SK-N-SH (cell line): ENCODE data around the gene CAMSAP1. TPM values are rescaled to one million over a fixed set of nuclear protein-coding genes. Genes with fewer than 3 reads are reported as not detected.

ENCODE experiments used
- CTCF ChIA-PET: fragments of 300-600, 350-600 bp; formaldehyde crosslinking; extraction: SDS; loops from one replicate; lab custom pipeline; 2021; lab: Yijun Ruan, JAX
- POLR2A ChIA-PET: fragments of 350-600 bp; sonication (Branson Sonifier 250); formaldehyde crosslinking; extraction: SDS; loops from one replicate; lab custom pipeline; 2020; ENCODE audit warnings: antibody characterized with exemption, inconsistent platforms; lab: Yijun Ruan, JAX
- DNase-seq: peaks from one replicate; pipeline ENCODE4 v3.0.0; 2012
- H2AFZ ChIP-seq: fragments of 200-600 bp; sonication (generic); 2 replicates; pipeline ENCODE4 v1.8.1; 2016; ENCODE audit warnings: antibody characterized with exemption, mild to moderate bottlenecking, low read depth
- H3F3A ChIP-seq: fragments of 200-600 bp; sonication (generic); replicated peaks from 2 replicates; pipeline ENCODE3; 2016; ENCODE audit warnings: antibody characterized with exemption, mild to moderate bottlenecking; ENCODE audit not compliant: insufficient read depth
- H3K27ac ChIP-seq, 2 experiments: fragments of 200-500 bp in 1 of 2; fragments of 200-600 bp in 1 of 2; sonication (Bioruptor generic) in 1 of 2; sonication (generic), shearing (Covaris generic) in 1 of 2; 2 replicates each; pipeline versions ENCODE4 v1.5.1 to v1.6.1; 2014 to 2016; ENCODE audit warnings: low read depth in 2 of 2, inconsistent platforms in 1 of 2, low read length in 1 of 2, mild to moderate bottlenecking in 1 of 2, mixed read lengths in 1 of 2
- H3K27me3 ChIP-seq: fragments of 200-600 bp; sonication (generic), shearing (Covaris generic); 2 replicates; pipeline ENCODE4 v1.6.1; 2016; ENCODE audit warnings: mixed run types; ENCODE audit not compliant: insufficient read depth
- H3K36me3 ChIP-seq, 2 experiments: fragments of 200-500 bp in 1 of 2; fragments of 200-600 bp in 1 of 2; sonication (Bioruptor generic) in 1 of 2; sonication (generic) in 1 of 2; replicated peaks in 1 of 2; 2 replicates each; pipeline versions ENCODE3 to v1.5.1; 2014 to 2016; ENCODE audit warnings: low read length in 1 of 2, mild to moderate bottlenecking in 1 of 2; ENCODE audit not compliant: insufficient read depth in 2 of 2, control insufficient read depth in 1 of 2
- H3K4me1 ChIP-seq, 2 experiments: fragments of 200-500 bp in 1 of 2; fragments of 200-600 bp in 1 of 2; sonication (Bioruptor generic) in 1 of 2; sonication (generic), shearing (Covaris generic) in 1 of 2; 2 replicates each; pipeline versions ENCODE4 v1.5.1 to v1.6.1; 2014 to 2016; ENCODE audit warnings: low read depth in 1 of 2, low read length in 1 of 2, mixed run types in 1 of 2; ENCODE audit not compliant: insufficient read depth in 2 of 2, control insufficient read depth in 1 of 2
- H3K4me2 ChIP-seq: fragments of 200-600 bp; sonication (generic), shearing (Covaris generic); 2 replicates; pipeline ENCODE4 v1.6.1; 2017; ENCODE audit warnings: mixed run types
- H3K4me3 ChIP-seq, 2 experiments: fragments of 200-500 bp in 1 of 2; fragments of 200-600 bp in 1 of 2; sonication (Bioruptor generic) in 1 of 2; sonication (generic), shearing (Covaris generic) in 1 of 2; 2 replicates each; pipeline versions ENCODE4 v1.5.1 to v1.8.1; 2014 to 2016; ENCODE audit warnings: low read depth in 2 of 2, inconsistent platforms in 1 of 2, low read length in 1 of 2, mild to moderate bottlenecking in 1 of 2, mixed read lengths in 1 of 2, moderate library complexity in 1 of 2
- H3K79me2 ChIP-seq: fragments of 200-600 bp; sonication (generic); 2 replicates; pipeline ENCODE4 v1.8.1; 2017; ENCODE audit warnings: mild to moderate bottlenecking; ENCODE audit not compliant: insufficient read depth
- H3K9ac ChIP-seq: fragments of 200-600 bp; sonication (generic); 2 replicates; pipeline ENCODE4 v1.6.1; 2017; ENCODE audit warnings: mixed run types
- H3K9me2 ChIP-seq: fragments of 200-600 bp; sonication (generic); 2 replicates; pipeline ENCODE4 v1.6.1; 2017; ENCODE audit warnings: mixed run types
- H3K9me3 ChIP-seq: fragments of 200-600 bp; sonication (generic); 2 replicates; pipeline ENCODE4 v1.6.1; 2017; ENCODE audit warnings: mixed run types, mild to moderate bottlenecking, moderate library complexity
- H4K20me1 ChIP-seq: fragments of 200-600 bp; sonication (generic); 2 replicates; pipeline ENCODE4 v1.6.1; 2017; ENCODE audit warnings: mild to moderate bottlenecking, mixed run types; ENCODE audit not compliant: insufficient read depth
- FOSL2 ChIP-seq: IDR thresholded peaks from 2 replicates; pipeline ENCODE4 v1.4.0; 2012; ENCODE audit warnings: low read depth, mild to moderate bottlenecking, moderate library complexity, borderline replicate concordance
- FOXM1 ChIP-seq: IDR thresholded peaks from 2 replicates; pipeline ENCODE4 v1.4.0; 2012; ENCODE audit warnings: low read depth, mild to moderate bottlenecking
- GABPA ChIP-seq: IDR thresholded peaks from 2 replicates; pipeline ENCODE4 v1.4.0; 2012; ENCODE audit warnings: low read depth, mild to moderate bottlenecking
- GATA2 ChIP-seq: sonication (generic); formaldehyde crosslinking; IDR thresholded peaks from 2 replicates; pipeline ENCODE4 v1.5.0; 2020; ENCODE audit warnings: mild to moderate bottlenecking, missing genetic modification reagents
- JUND ChIP-seq: IDR thresholded peaks from 2 replicates; pipeline ENCODE4 v1.4.0; 2012
- MXI1 ChIP-seq: IDR thresholded peaks from 2 replicates; pipeline ENCODE4 v1.6.1; 2012; ENCODE audit warnings: mild to moderate bottlenecking, low read depth, low read length, improper control_type of control experiment
- NFIC ChIP-seq: IDR thresholded peaks from 2 replicates; pipeline ENCODE4 v1.4.0; 2012; ENCODE audit warnings: borderline replicate concordance
- RCOR1 ChIP-seq: fragments of 150-350 bp; IDR thresholded peaks from 2 replicates; pipeline ENCODE4 v1.6.1; 2017; ENCODE audit warnings: antibody characterized with exemption, low read length
- RFX5 ChIP-seq: IDR thresholded peaks from 2 replicates; pipeline ENCODE4 v1.6.1; 2012; ENCODE audit warnings: mild to moderate bottlenecking, improper control_type of control experiment, low read length
- SIN3A ChIP-seq: IDR thresholded peaks from 2 replicates; pipeline ENCODE4 v1.6.1; 2012; ENCODE audit warnings: low read depth, mild to moderate bottlenecking, low read length, moderate library complexity, borderline replicate concordance
- TAF1 ChIP-seq: IDR thresholded peaks from 2 replicates; pipeline ENCODE4 v1.6.1; 2012; ENCODE audit warnings: low read depth, mild to moderate bottlenecking, low read length, moderate library complexity, borderline replicate concordance
- WGBS: methylation state at CpG from one replicate; pipeline ENCODE4 v1.1.6; 2017; ENCODE audit warnings: low lambda C conversion rate; 5-methylcytosine and 5-hydroxymethylcytosine counted together
- polyA plus RNA-seq, 3 experiments: library from polyadenylated mRNA; depleted of rRNA; stranded (reverse); fragments of >200 nt; gene quantifications; 2 replicates each; pipeline ENCODE4 v1.2.3, GENCODE V29; 2012
- TF ChIP-seq, protein P1 (sequence below): IDR thresholded peaks from 2 replicates; pipeline ENCODE4; 2012
- TF ChIP-seq, protein P2 (sequence below): fragments of 150-350 bp; IDR thresholded peaks from 2 replicates; pipeline ENCODE4 v1.6.1; 2017; ENCODE audit warnings: antibody characterized with exemption, low read length, low read depth, borderline replicate concordance
- TF ChIP-seq, protein P3 (sequence below): IDR thresholded peaks from 2 replicates; pipeline ENCODE4 v1.6.1; 2012; ENCODE audit warnings: mild to moderate bottlenecking, low read depth, low read length, moderate library complexity
- TF ChIP-seq, protein P4 (sequence below): fragments of 150-350 bp; IDR thresholded peaks from 2 replicates; pipeline ENCODE4 v1.6.1; 2016; ENCODE audit warnings: mild to moderate bottlenecking, low read depth, low read length
- TF ChIP-seq, protein P5 (sequence below): IDR thresholded peaks from 2 replicates; pipeline ENCODE4 v1.4.0; 2012; ENCODE audit warnings: low read depth, borderline replicate concordance

CAMSAP1 gene
- polyA plus RNA-seq, 1 of the 3 experiments (the other 2 are of a cell fraction) = 8.9 TPM

- H3K4me2 ChIP-seq = no peak overlapping the region
These were observed 91.3 kb downstream of the CAMSAP1 start for GRCh38 chr9:135815830-135816650.

More at GRCh38 chr9:135815830-135816650, 91.3 kb downstream of the CAMSAP1 start:
- Histone ChIP-seq H3K9me2 (no peaks in the 10 kb centered on the region), H3K27ac (no peak overlapping the region), H3K4me1 (peaks cover 0 to 8% of the 10 kb centered on the region in 2 experiments; a peak in 1 of 4 replicates), H3K79me2 (no peaks in the 10 kb centered on the region), H3K9ac (no peak overlapping the region), H3K27me3 (no peaks in the 10 kb centered on the region), H3K36me3 (peaks cover 29 to 75% of the 10 kb centered on the region in 2 experiments), H4K20me1 (no peaks in the 10 kb centered on the region), H3F3A (no peaks in the 10 kb centered on the region), H3K9me3 (no peaks in the 10 kb centered on the region), H3K4me3 (no peak overlapping the region), H2AFZ (no peak overlapping the region)
- CTCF ChIA-PET = no interaction called here
- POLR2A ChIA-PET = no interaction called here
- WGBS = 97% methylated on average over 27 of the region's 28 CpGs
- DNase-seq = no peak
- TF ChIP-seq TAF1 = no peak
- TF ChIP-seq MXI1 = no peak
- TF ChIP-seq, protein P1, sequence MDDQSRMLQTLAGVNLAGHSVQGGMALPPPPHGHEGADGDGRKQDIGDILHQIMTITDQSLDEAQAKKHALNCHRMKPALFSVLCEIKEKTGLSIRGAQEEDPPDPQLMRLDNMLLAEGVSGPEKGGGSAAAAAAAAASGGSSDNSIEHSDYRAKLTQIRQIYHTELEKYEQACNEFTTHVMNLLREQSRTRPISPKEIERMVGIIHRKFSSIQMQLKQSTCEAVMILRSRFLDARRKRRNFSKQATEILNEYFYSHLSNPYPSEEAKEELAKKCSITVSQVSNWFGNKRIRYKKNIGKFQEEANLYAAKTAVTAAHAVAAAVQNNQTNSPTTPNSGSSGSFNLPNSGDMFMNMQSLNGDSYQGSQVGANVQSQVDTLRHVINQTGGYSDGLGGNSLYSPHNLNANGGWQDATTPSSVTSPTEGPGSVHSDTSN = no peak
- TF ChIP-seq FOXM1 = no peak
- TF ChIP-seq, protein P2, sequence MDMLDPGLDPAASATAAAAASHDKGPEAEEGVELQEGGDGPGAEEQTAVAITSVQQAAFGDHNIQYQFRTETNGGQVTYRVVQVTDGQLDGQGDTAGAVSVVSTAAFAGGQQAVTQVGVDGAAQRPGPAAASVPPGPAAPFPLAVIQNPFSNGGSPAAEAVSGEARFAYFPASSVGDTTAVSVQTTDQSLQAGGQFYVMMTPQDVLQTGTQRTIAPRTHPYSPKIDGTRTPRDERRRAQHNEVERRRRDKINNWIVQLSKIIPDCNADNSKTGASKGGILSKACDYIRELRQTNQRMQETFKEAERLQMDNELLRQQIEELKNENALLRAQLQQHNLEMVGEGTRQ = no peak
- no peak for TF ChIP-seq GATA2
- TF ChIP-seq FOSL2 = no peak
- no peak for TF ChIP-seq SIN3A
- no peak for TF ChIP-seq JUND
- TF ChIP-seq, protein P3, sequence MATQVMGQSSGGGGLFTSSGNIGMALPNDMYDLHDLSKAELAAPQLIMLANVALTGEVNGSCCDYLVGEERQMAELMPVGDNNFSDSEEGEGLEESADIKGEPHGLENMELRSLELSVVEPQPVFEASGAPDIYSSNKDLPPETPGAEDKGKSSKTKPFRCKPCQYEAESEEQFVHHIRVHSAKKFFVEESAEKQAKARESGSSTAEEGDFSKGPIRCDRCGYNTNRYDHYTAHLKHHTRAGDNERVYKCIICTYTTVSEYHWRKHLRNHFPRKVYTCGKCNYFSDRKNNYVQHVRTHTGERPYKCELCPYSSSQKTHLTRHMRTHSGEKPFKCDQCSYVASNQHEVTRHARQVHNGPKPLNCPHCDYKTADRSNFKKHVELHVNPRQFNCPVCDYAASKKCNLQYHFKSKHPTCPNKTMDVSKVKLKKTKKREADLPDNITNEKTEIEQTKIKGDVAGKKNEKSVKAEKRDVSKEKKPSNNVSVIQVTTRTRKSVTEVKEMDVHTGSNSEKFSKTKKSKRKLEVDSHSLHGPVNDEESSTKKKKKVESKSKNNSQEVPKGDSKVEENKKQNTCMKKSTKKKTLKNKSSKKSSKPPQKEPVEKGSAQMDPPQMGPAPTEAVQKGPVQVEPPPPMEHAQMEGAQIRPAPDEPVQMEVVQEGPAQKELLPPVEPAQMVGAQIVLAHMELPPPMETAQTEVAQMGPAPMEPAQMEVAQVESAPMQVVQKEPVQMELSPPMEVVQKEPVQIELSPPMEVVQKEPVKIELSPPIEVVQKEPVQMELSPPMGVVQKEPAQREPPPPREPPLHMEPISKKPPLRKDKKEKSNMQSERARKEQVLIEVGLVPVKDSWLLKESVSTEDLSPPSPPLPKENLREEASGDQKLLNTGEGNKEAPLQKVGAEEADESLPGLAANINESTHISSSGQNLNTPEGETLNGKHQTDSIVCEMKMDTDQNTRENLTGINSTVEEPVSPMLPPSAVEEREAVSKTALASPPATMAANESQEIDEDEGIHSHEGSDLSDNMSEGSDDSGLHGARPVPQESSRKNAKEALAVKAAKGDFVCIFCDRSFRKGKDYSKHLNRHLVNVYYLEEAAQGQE = no peak
- TF ChIP-seq, protein P4, sequence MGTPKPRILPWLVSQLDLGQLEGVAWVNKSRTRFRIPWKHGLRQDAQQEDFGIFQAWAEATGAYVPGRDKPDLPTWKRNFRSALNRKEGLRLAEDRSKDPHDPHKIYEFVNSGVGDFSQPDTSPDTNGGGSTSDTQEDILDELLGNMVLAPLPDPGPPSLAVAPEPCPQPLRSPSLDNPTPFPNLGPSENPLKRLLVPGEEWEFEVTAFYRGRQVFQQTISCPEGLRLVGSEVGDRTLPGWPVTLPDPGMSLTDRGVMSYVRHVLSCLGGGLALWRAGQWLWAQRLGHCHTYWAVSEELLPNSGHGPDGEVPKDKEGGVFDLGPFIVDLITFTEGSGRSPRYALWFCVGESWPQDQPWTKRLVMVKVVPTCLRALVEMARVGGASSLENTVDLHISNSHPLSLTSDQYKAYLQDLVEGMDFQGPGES = no peak
- TF ChIP-seq GABPA = no peak
- TF ChIP-seq, protein P5, sequence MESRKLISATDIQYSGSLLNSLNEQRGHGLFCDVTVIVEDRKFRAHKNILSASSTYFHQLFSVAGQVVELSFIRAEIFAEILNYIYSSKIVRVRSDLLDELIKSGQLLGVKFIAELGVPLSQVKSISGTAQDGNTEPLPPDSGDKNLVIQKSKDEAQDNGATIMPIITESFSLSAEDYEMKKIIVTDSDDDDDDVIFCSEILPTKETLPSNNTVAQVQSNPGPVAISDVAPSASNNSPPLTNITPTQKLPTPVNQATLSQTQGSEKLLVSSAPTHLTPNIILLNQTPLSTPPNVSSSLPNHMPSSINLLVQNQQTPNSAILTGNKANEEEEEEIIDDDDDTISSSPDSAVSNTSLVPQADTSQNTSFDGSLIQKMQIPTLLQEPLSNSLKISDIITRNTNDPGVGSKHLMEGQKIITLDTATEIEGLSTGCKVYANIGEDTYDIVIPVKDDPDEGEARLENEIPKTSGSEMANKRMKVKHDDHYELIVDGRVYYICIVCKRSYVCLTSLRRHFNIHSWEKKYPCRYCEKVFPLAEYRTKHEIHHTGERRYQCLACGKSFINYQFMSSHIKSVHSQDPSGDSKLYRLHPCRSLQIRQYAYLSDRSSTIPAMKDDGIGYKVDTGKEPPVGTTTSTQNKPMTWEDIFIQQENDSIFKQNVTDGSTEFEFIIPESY = no peak
- TF ChIP-seq RCOR1 = no peak
- TF ChIP-seq RFX5 = no peak
- TF ChIP-seq NFIC = no peak
